ENCODE measurements around the gene C11orf91.
"Not testable (repeated sequence)": the region's sequence is repeated elsewhere in the genome, so short reads cannot be mapped to it uniquely, and the experiment has no call there.

The C11orf91 gene

GRCh38 chr11:33664827-33665226, 35.8 kb downstream of the C11orf91 start:
- H3K27me3 ChIP-seq (ENCODE audit: insufficient read depth, low read length, poor library complexity) = no peaks in the 10 kb centered on the region
- no peak for TF ChIP-seq CTCF (IDR thresholded peaks at IDR 0.05; ENCODE audit: borderline replicate concordance, extremely low read depth, low read length, poor library complexity, severe bottlenecking)
- no peak for TF ChIP-seq EZH2 (IDR thresholded peaks at IDR 0.05; ENCODE audit: borderline replicate concordance, low read depth, low read length, severe bottlenecking)
- no peak for DNase-seq
- no peak overlapping the region for H3K4me2 ChIP-seq (ENCODE audit: insufficient read depth, low read length)
- H3K79me2 ChIP-seq (ENCODE audit: insufficient read depth, low read length) = no peaks in the 10 kb centered on the region
- H3K9me3 ChIP-seq (ENCODE audit: insufficient read depth, low read length, severe bottlenecking) = no peaks in the 10 kb centered on the region
- H3K36me3 ChIP-seq (ENCODE audit: insufficient read depth, low read length) = no peaks in the 10 kb centered on the region
- no peaks in the 10 kb centered on the region for H4K20me1 ChIP-seq (ENCODE audit: insufficient read depth, low read length)
- no peak for ATAC-seq (ENCODE audit: insufficient read depth, low read depth)
- no peak overlapping the region for H3K27ac ChIP-seq (ENCODE audit: low read length)
- H3K4me1 ChIP-seq (ENCODE audit: insufficient read depth, low read length) = no peaks in the 10 kb centered on the region
- H3K4me3 ChIP-seq (ENCODE audit: low read depth in 1 of 2, low read length in 2 of 2) = no peak overlapping the region
- no peak overlapping the region for H2AFZ ChIP-seq (ENCODE audit: low read depth, low read length)
- H3K9ac ChIP-seq (ENCODE audit: low read depth, low read length) = no peak overlapping the region

- no peaks in the 10 kb centered on the region for H4K20me1 ChIP-seq (ENCODE audit: insufficient read depth, low read length)
- TF ChIP-seq CTCF (IDR thresholded peaks at IDR 0.05; ENCODE audit: borderline replicate concordance, extremely low read depth, low read length, poor library complexity, severe bottlenecking) (no peak), EZH2 (IDR thresholded peaks at IDR 0.05; ENCODE audit: borderline replicate concordance, low read depth, low read length, severe bottlenecking) (no peak)
- H3K79me2 ChIP-seq (ENCODE audit: insufficient read depth, low read length) = no peaks in the 10 kb centered on the region
- no peaks in the 10 kb centered on the region for H3K36me3 ChIP-seq (ENCODE audit: insufficient read depth, low read length)
- no peaks in the 10 kb centered on the region for H3K27me3 ChIP-seq (ENCODE audit: insufficient read depth, low read length, poor library complexity)
- no peak for DNase-seq
- no peak overlapping the region for H2AFZ ChIP-seq (ENCODE audit: low read depth, low read length)
- no peak overlapping the region for H3K27ac ChIP-seq (ENCODE audit: low read length)
- no peaks in the 10 kb centered on the region for H3K4me1 ChIP-seq (ENCODE audit: insufficient read depth, low read length)
- H3K9ac ChIP-seq (ENCODE audit: low read depth, low read length) = no peak overlapping the region
- H3K4me3 ChIP-seq (ENCODE audit: low read depth in 1 of 2, low read length in 2 of 2) = no peak overlapping the region
- H3K4me2 ChIP-seq (ENCODE audit: insufficient read depth, low read length) = no peak overlapping the region
- no peak for ATAC-seq (ENCODE audit: insufficient read depth, low read depth)
- H3K9me3 ChIP-seq (ENCODE audit: insufficient read depth, low read length, severe bottlenecking) = no peaks in the 10 kb centered on the region
Observed at GRCh38 chr11:33664166-33664565, 36.5 kb downstream of the C11orf91 start.

- no peak for ATAC-seq (ENCODE audit: insufficient read depth, low read depth)
- Histone ChIP-seq H3K4me1 (ENCODE audit: insufficient read depth, low read length) (no peaks in the 10 kb centered on the region), H3K4me3 (ENCODE audit: low read depth in 1 of 2, low read length in 2 of 2) (no peak overlapping the region), H3K4me2 (ENCODE audit: insufficient read depth, low read length) (no peak overlapping the region), H3K36me3 (ENCODE audit: insufficient read depth, low read length) (no peaks in the 10 kb centered on the region), H3K27ac (ENCODE audit: low read length) (no peak overlapping the region), H3K27me3 (ENCODE audit: insufficient read depth, low read length, poor library complexity) (peaks cover 3% of the 10 kb centered on the region), H4K20me1 (ENCODE audit: insufficient read depth, low read length) (no peaks in the 10 kb centered on the region), H3K79me2 (ENCODE audit: insufficient read depth, low read length) (no peaks in the 10 kb centered on the region), H3K9ac (ENCODE audit: low read depth, low read length) (no peak overlapping the region), H2AFZ (ENCODE audit: low read depth, low read length) (no peak overlapping the region), H3K9me3 (ENCODE audit: insufficient read depth, low read length, severe bottlenecking) (no peaks in the 10 kb centered on the region)
- DNase-seq = no peak
- TF ChIP-seq EZH2 (IDR thresholded peaks at IDR 0.05; ENCODE audit: borderline replicate concordance, low read depth, low read length, severe bottlenecking) = no peak
- no peak for TF ChIP-seq CTCF (IDR thresholded peaks at IDR 0.05; ENCODE audit: borderline replicate concordance, extremely low read depth, low read length, poor library complexity, severe bottlenecking)
Observed at GRCh38 chr11:33663121-33663520, 37.5 kb downstream of the C11orf91 start.

- H2AFZ ChIP-seq (ENCODE audit: low read depth, low read length); H3K4me2 ChIP-seq (ENCODE audit: insufficient read depth, low read length); H3K9ac ChIP-seq (ENCODE audit: low read depth, low read length); H3K4me3 ChIP-seq (ENCODE audit: low read depth in 1 of 2, low read length in 2 of 2); H4K20me1 ChIP-seq (ENCODE audit: insufficient read depth, low read length); DNase-seq; H3K27me3 ChIP-seq (ENCODE audit: insufficient read depth, low read length, poor library complexity); ATAC-seq (ENCODE audit: insufficient read depth, low read depth); H3K9me3 ChIP-seq (ENCODE audit: insufficient read depth, low read length, severe bottlenecking); H3K79me2 ChIP-seq (ENCODE audit: insufficient read depth, low read length); H3K4me1 ChIP-seq (ENCODE audit: insufficient read depth, low read length); H3K27ac ChIP-seq (ENCODE audit: low read length); H3K36me3 ChIP-seq (ENCODE audit: insufficient read depth, low read length): not testable (repeated sequence)
Observed at GRCh38 chr11:33661526-33661925, 39.1 kb downstream of the C11orf91 start.

Data from DND-41 (cell line).